Body of pancreas (tissue), 4 donors: ENCODE measurements around the gene SCMH1. TPM values are rescaled to one million over a fixed set of nuclear protein-coding genes. Genes with fewer than 3 reads are reported as not detected.
A peak's percentile ranks its signal among the peaks of the same experiment; 100 is the strongest.

Experiments
- ATAC-seq: fragments of 150-250 bp; one replicate; pipeline ENCODE4 v1.9.1; 2016
- DNase-seq, 4 donors: peaks; one replicate each; pipeline ENCODE4 v3.0.0-alpha.2; 2019
- H3K27ac ChIP-seq, 4 donors: fragments of 200-600 bp; sonication (generic); 1 replicate in 3 of 4; 2 replicates in 1 of 4; pipeline versions ENCODE4 v1.5.1 to v1.6.1; 2016 to 2019; ENCODE audit warnings: mild to moderate bottlenecking in 1 of 4, mixed read lengths in 1 of 4, moderate library complexity in 1 of 4
- H3K27me3 ChIP-seq, 2 donors: fragments of 200-600 bp; sonication (generic); one replicate each; pipeline ENCODE4 v1.6.0; 2016; ENCODE audit warnings: mild to moderate bottlenecking in 1 of 2
- H3K36me3 ChIP-seq, 2 donors: fragments of 200-600 bp; sonication (generic); replicated peaks in 1 of 2; 2 replicates each; pipeline ENCODE4 v1.5.1; 2016; ENCODE audit warnings: low read depth in 2 of 2; ENCODE audit not compliant: insufficient read depth in 1 of 2
- H3K4me1 ChIP-seq: fragments of 200-600 bp; sonication (generic); one replicate; pipeline ENCODE4 v1.6.0; 2016
- H3K4me3 ChIP-seq, 2 donors: fragments of 200-600 bp; sonication (generic); 1 replicate in 1 of 2; 2 replicates in 1 of 2; pipeline ENCODE4 v1.5.1; 2016 to 2019
- H3K9me3 ChIP-seq, 3 donors: fragments of 200-600 bp; sonication (generic); 1 replicate in 2 of 3; 2 replicates in 1 of 3; pipeline ENCODE4 v1.5.1; 2016
- POLR2A ChIP-seq, 3 donors: fragments of 450-650 bp; IDR thresholded peaks; one replicate each; pipeline ENCODE4 v1.6.1; 2016; ENCODE audit warnings: antibody characterized with exemption in 3 of 3, mild to moderate bottlenecking in 2 of 3
- WGBS, 2 donors: methylation state at CpG; one replicate each; pipeline ENCODE4 v1.1.5; 2017; 5-methylcytosine and 5-hydroxymethylcytosine counted together
- intact Hi-C: fragments of 100-400 bp; cut with DNase I; formaldehyde crosslinking; loops from one replicate; pipeline ENCODE4 v1.15.1; 2023
- total RNA-seq, 2 donors: library from RNA; depleted of rRNA; stranded (reverse); fragments of >200 nt; gene quantifications; one replicate each; pipeline ENCODE4 v1.1.0, GENCODE V29; 2016
- TF ChIP-seq, protein P1 (sequence below), 7 experiments: fragments of 450-650 bp in 4 of 7; fragments of 200-600 bp in 3 of 7; sonication (generic) in 3 of 7; IDR thresholded peaks; one replicate each; pipeline ENCODE4 v1.5.1; 2016 to 2019; ENCODE audit warnings: antibody characterized with exemption in 7 of 7

The SCMH1 gene
- total RNA-seq, 2 donors from 2014 or later: 25.4 to 33.3 TPM

GRCh38 chr1:41110286-41110685, 131.8 kb downstream of the SCMH1 start:
- no peak overlapping the region for H3K4me3 ChIP-seq
- intact Hi-C loops: no loop called here
- peak overlapping the region; percentile 90 to 91 (median 91) for H3K27ac ChIP-seq

DNA sequence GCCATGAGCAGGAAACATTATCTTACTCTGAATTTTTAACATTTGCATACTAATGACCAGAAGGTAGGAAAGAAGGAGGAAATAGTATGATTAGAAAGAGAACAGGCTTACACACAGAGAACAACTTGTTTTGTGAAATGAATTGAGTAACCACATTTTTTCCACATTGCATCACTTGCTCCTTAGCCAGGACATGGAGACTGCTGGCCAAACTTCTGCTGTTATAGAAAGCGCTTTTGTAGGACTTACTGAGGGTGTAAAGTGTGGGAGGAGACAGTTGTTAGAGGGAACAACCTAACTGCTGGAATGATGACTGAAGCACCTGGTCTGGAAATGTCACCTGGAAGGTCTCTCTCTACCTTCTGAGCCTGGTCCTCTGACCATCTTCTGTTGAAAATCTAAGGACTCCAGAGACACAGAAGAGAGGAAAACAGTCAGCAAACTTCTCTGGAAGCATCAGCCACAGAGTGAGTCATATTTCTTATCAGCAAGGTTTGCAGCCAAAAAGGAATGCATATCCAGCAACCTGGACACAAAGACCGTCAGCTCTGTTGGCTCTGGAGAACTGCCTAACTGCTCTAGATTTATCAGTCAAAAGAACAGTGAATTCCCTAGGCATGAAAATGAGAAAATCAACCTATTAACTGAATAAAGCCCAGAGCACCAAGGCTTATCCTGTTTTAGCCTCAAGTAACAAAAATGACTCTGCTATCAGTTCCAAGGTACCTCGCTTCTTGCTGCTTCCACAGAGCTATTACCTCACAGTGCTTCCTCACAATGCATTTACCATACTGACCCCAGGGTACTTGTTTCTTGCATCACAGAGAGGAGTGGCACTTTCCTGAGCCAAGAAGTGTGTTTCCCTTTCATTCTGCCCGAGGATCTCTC, 132.6 kb downstream of the SCMH1 start:
- Histone ChIP-seq H3K9me3 (no peaks in the 10 kb centered on the region), H3K4me3 (no peak overlapping the region), H3K27ac (peak overlapping the region; percentile 90 to 91 (median 91)), H3K27me3 (no peaks in the 10 kb centered on the region), H3K36me3 (peaks cover 0 to 2% of the 10 kb centered on the region in 2 donors), H3K4me1 (peaks cover 36% of the 10 kb centered on the region)
- 18 to 20% methylated on average over 4 of the region's 4 CpGs for WGBS, 2 donors
- TF ChIP-seq POLR2A (IDR thresholded peaks at IDR 0.05): peak in 2 of 3 donors; percentile 45 to 58
- TF ChIP-seq, protein P1, sequence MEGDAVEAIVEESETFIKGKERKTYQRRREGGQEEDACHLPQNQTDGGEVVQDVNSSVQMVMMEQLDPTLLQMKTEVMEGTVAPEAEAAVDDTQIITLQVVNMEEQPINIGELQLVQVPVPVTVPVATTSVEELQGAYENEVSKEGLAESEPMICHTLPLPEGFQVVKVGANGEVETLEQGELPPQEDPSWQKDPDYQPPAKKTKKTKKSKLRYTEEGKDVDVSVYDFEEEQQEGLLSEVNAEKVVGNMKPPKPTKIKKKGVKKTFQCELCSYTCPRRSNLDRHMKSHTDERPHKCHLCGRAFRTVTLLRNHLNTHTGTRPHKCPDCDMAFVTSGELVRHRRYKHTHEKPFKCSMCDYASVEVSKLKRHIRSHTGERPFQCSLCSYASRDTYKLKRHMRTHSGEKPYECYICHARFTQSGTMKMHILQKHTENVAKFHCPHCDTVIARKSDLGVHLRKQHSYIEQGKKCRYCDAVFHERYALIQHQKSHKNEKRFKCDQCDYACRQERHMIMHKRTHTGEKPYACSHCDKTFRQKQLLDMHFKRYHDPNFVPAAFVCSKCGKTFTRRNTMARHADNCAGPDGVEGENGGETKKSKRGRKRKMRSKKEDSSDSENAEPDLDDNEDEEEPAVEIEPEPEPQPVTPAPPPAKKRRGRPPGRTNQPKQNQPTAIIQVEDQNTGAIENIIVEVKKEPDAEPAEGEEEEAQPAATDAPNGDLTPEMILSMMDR (IDR thresholded peaks at IDR 0.05): peak in 1 of 7 experiments; percentile 6
- intact Hi-C loops: no loop called here
- DNase-seq: peak; percentile 52 to 81 (median 59)
- ATAC-seq: peak; percentile 94

More at GRCh38 chr1:41110286-41110685, 131.8 kb downstream of the SCMH1 start:
- ATAC-seq (no peak), DNase-seq (no peak)
- TF ChIP-seq, protein P1 (IDR thresholded peaks at IDR 0.05): no peak
- no peak for TF ChIP-seq POLR2A (IDR thresholded peaks at IDR 0.05)
- WGBS, 2 donors: 28 to 47% methylated on average over 1 of the region's 1 CpG
- H3K4me1 ChIP-seq: peaks cover 36% of the 10 kb centered on the region
- H3K36me3 ChIP-seq: peaks cover 0 to 2% of the 10 kb centered on the region in 2 donors
- no peaks in the 10 kb centered on the region for H3K27me3 ChIP-seq
- no peaks in the 10 kb centered on the region for H3K9me3 ChIP-seq

GRCh38 chr1:41108696-41109275, 133.3 kb downstream of the SCMH1 start:
- ATAC-seq (peak; percentile 13), DNase-seq (peak in 2 of 4 donors; percentile 9 to 22)
- intact Hi-C loops: no loop called here
- no peaks in the 10 kb centered on the region for H3K9me3 ChIP-seq
- peaks cover 36% of the 10 kb centered on the region for H3K4me1 ChIP-seq
- peaks cover 0 to 2% of the 10 kb centered on the region in 2 donors for H3K36me3 ChIP-seq
- H3K27ac ChIP-seq: peak overlapping the region; percentile 90 to 91 (median 91)
- TF ChIP-seq, protein P1 (IDR thresholded peaks at IDR 0.05): no peak
- TF ChIP-seq POLR2A (IDR thresholded peaks at IDR 0.05): no peak
- H3K4me3 ChIP-seq: no peak overlapping the region
- WGBS, 2 donors: 67 to 76% methylated on average over 1 of the region's 1 CpG
- no peaks in the 10 kb centered on the region for H3K27me3 ChIP-seq

DNA sequence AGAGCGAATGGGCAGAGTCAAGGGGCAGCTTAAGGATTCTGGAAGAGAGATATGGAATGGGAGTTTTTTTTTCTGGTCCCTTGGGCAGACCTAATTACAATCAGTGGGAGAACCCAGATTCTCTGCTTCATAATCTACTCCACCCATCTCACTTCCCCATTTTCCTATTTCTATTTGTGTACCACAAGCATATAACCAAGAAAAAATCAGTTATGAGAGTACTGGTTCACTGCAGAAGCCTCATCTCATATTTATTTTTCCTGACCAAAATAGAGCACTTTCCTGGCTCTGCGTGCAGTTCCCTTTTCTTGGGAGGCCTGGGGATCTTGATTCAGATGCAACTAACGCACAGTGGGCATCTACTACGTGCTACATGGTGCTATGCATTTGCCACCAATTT, 138.3 kb downstream of the SCMH1 start:
- 85 to 92% methylated on average over 4 of the region's 4 CpGs for WGBS, 2 donors
- no peaks in the 10 kb centered on the region for H3K9me3 ChIP-seq
- no peaks in the 10 kb centered on the region for H3K27me3 ChIP-seq
- peaks cover 37% of the 10 kb centered on the region for H3K4me1 ChIP-seq
- DNase-seq (no peak), ATAC-seq (no peak)
- no peak overlapping the region for H3K27ac ChIP-seq
- H3K36me3 ChIP-seq: no peaks in the 10 kb centered on the region
- TF ChIP-seq, protein P1 (IDR thresholded peaks at IDR 0.05): no peak
- no peak for TF ChIP-seq POLR2A (IDR thresholded peaks at IDR 0.05)
- no peak overlapping the region for H3K4me3 ChIP-seq
- intact Hi-C loops: no loop called here
